ENCODE results near the gene RAD54L.
A peak's percentile ranks its signal among the peaks of the same experiment; 100 is the strongest.
"Not testable (repeated sequence)": the region's sequence is repeated elsewhere in the genome, so short reads cannot be mapped to it uniquely, and the experiment has no call there.

Gene RAD54L

GRCh38 chr1:46285730-46286477 lies 38.3 kb downstream of the RAD54L start:
- no peak for DNase-seq (ENCODE audit: low spot score)

DNA sequence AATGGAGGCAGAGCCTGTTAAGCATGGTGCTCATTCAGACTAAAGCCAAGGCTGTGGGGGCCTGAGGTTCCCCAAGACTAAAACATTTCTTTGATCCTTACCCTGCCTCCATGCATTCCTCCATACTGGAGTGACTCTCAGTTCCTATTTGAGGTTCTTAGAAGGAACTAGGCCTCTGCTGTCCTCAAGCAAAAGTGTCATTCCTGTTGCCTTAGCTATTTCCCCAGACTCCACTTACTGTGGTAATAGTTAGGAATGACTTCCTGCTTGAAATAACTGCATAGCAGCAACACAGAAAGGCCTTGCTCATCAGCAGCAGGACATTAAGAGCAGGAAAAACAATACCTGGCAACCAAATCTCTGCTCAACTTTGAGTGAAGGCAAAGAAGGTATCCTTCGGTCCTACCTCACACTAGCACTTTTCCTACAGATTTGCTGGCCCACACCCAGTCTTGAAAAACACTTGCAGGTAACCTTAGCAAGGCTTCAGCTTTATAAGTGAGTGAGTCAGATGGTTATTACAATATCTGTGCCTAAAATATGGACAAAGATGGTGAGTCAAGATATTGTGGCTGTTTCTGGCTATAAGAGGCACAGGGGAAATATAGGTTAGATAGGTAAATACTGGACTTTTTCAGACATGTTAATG lies 41.0 kb downstream of the RAD54L start:
- no peak for DNase-seq (ENCODE audit: low spot score)

- no peak for DNase-seq (ENCODE audit: low spot score)
Observed at GRCh38 chr1:46289134-46289494, 41.6 kb downstream of the RAD54L start.

DNA sequence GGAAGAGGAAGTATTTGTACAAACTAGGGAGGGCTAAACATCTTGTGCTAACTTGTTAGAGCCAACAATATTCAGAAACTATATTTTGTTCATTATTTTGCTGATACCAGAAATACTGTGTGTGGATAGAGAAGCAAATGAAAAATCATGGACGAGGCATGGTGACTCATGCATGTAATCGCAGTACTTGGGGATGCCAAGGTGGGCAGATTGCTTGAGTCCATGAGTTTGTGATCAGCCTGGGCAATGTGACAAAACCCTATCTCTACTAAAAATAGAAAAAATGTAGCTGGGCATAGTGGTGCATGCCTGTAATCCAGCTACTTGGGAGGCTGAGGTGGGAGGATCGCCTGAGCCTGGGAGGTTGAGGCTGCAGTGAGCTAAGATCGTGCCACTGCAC lies 42.4 kb downstream of the RAD54L start:
- no peak for DNase-seq (ENCODE audit: low spot score)

DNA sequence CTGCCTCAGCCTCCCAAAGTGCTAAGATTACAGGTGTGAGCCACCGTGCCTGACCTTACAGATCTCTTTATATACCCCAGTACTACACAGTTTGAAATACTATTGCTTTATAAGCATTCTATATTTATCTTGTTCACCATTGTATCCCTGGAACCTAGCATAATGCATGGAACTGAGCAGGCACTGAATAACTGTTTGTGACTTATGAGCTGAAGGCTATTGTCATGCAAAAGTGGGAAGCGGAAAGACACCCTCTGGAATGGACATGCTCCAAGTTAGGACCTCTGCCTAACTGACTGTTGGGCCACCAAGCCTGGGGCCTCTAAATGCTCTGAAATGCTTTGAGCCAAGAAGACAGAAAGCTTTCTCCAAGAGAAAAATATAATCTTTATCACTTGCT lies 47.7 kb downstream of the RAD54L start:
- DNase-seq (ENCODE audit: low spot score) = no peak

GRCh38 chr1:46298387-46298786 lies 50.8 kb downstream of the RAD54L start:
- no peak for DNase-seq (ENCODE audit: low spot score)

GRCh38 chr1:46300673-46301405 lies 53.3 kb downstream of the RAD54L start:
- DNase-seq (ENCODE audit: low spot score) = no peak

- peak; percentile 58 for DNase-seq (ENCODE audit: low spot score)
Observed at GRCh38 chr1:46301406-46301807, 53.8 kb downstream of the RAD54L start.

- peak; percentile 81 for DNase-seq (ENCODE audit: low spot score)
Observed at GRCh38 chr1:46301808-46302640, 54.5 kb downstream of the RAD54L start.

DNA sequence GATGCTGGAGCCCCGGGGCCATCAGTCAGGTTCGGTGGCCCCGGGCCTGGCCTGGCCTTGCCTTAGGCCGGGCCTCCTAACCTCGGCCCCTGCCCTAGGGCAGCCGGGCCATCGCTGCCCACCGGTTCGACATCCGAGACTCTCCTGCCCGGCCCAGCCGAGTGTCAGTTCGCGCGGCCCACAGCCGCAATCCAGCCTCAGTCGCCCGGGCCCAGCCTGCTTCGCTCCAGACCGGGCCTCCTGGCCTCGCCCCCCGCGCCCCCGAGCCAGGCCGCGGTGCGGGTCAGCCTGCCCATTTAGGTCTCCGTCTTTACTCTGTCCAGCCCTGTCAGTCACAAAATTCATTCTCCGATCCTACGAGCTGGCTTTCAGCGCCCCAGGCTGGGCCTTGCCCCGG lies 55.1 kb downstream of the RAD54L start:
- peak; percentile 79 for DNase-seq (ENCODE audit: low spot score)

DNA sequence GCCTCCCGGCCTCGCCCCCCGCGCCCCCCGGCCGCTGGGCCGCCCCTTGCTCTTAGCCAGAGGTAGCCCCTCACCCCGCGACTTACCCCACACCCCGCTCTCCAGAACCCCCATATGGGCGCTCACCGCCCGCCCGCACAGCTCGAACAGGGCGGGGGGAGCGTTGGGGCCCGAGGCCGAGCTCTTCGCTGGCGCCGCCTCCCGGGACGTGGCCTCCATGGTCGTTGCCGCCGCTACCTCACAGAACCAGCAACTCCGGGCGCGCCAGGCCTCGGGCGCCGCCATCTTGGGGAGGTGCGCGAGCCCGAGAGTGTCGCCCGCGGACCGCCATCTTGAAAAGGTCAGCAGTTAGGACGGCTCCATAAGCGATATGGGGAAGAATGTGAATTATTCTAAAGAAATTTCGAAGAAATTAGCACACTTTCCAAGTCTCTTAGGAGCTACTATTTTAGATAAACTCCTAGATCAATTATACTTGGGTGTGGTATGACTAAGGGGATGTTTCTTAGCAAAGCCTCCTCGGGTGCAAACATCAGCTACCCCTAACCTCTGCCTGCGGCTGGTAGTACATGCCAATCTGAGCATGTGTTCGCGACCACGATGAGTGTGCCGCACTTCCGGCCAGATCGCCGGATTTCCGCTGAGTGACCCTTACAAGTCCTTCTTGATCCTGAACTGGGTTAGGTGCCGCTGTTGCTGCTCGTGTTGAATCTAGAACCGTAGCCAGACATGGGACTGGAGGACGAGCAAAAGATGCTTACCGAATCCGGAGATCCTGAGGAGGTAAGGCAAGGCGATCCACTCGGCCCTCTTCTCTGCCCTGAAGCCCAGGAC lies 55.7 kb downstream of the RAD54L start, which contains the start of the genes LRRC41 and UQCRH:
Gene LRRC41, minus strand, starts transcription at position 579 of the 834 bp plus-strand sequence. Its CDS starts 294 bp downstream, at position 285.
Gene UQCRH, plus strand, starts transcription at position 661 of the 834 bp plus-strand sequence. Its CDS starts 69 bp downstream, at position 730.
- peak; percentile 97 for DNase-seq (ENCODE audit: low spot score)

- DNase-seq (ENCODE audit: low spot score) = no peak
Observed at GRCh38 chr1:46303872-46304326, 56.3 kb downstream of the RAD54L start.

GRCh38 chr1:46306159-46306530 lies 58.6 kb downstream of the RAD54L start:
- DNase-seq (ENCODE audit: low spot score) = no peak

- DNase-seq (ENCODE audit: low spot score) = no peak
Observed at GRCh38 chr1:46309401-46310159, 62.0 kb downstream of the RAD54L start.

- no peak for DNase-seq (ENCODE audit: low spot score)
Observed at GRCh38 chr1:46310321-46310720, 62.8 kb downstream of the RAD54L start.

- DNase-seq (ENCODE audit: low spot score) = no peak
Observed at GRCh38 chr1:46315669-46316403, 68.3 kb downstream of the RAD54L start.

GRCh38 chr1:46317323-46317722 lies 69.8 kb downstream of the RAD54L start:
- no peak for DNase-seq (ENCODE audit: low spot score)

DNA sequence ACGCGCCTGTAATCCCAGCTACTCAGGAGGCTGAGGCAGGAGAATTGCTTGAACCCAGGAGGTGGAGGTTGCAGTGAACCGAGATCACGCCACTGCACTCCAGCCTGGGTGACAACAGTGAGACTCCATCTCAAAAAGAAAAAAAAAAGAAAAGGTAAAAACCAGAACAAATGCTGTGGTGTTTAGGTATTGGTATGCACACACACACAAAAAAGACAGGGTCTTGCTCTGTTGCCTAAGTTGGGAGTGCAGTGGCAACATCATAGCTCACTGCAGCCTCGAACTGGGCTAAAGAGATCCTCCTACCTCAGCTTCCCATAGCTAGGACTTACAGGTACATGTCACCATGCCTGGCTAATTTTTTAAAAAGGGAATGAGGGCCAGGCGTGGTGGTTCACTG lies 71.7 kb downstream of the RAD54L start:
- DNase-seq (ENCODE audit: low spot score) = not testable (repeated sequence)
